ENCODE results near the gene TRIM33. TPM values are rescaled to one million over a fixed set of nuclear protein-coding genes. Genes with fewer than 3 reads are reported as not detected.

TRIM33 gene
- total and polyA plus RNA-seq, 10 of the 15 experiments (the other 5 are each of a cell fraction or from before 2014, with no cell fraction given): 9.0 to 40.3 (median 22.0) TPM

DNA sequence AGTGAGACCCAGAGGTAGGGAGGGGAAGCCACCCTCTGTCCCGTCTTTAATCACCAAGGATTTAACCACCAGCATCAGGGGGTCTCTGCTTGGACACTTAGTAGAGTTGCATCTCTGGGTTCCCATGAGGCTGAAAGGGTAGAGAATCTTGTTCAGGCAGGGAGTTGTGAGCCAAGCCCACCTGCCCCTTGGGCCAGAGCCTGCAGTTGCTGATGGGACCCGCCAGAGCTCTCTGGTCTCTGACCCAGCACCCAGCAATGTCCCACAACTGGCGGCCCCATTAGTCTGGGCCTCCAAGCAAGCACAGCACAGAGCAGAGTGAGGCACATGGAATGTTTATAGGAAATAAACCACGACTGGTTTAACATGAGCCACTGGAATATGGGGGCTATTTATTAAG lies 166.3 kb downstream of the TRIM33 start (continued):
- TF ChIP-seq, protein P1, sequence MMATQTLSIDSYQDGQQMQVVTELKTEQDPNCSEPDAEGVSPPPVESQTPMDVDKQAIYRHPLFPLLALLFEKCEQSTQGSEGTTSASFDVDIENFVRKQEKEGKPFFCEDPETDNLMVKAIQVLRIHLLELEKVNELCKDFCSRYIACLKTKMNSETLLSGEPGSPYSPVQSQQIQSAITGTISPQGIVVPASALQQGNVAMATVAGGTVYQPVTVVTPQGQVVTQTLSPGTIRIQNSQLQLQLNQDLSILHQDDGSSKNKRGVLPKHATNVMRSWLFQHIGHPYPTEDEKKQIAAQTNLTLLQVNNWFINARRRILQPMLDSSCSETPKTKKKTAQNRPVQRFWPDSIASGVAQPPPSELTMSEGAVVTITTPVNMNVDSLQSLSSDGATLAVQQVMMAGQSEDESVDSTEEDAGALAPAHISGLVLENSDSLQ (IDR thresholded peaks at IDR 0.05): no peak
- TF ChIP-seq BCL11A (IDR thresholded peaks at IDR 0.05; ENCODE audit: low read depth, low read length): no peak
- TF ChIP-seq MEF2B (IDR thresholded peaks at IDR 0.05; ENCODE audit: partially characterized antibody, poor library complexity, severe bottlenecking): no peak
- TF ChIP-seq, protein P2, sequence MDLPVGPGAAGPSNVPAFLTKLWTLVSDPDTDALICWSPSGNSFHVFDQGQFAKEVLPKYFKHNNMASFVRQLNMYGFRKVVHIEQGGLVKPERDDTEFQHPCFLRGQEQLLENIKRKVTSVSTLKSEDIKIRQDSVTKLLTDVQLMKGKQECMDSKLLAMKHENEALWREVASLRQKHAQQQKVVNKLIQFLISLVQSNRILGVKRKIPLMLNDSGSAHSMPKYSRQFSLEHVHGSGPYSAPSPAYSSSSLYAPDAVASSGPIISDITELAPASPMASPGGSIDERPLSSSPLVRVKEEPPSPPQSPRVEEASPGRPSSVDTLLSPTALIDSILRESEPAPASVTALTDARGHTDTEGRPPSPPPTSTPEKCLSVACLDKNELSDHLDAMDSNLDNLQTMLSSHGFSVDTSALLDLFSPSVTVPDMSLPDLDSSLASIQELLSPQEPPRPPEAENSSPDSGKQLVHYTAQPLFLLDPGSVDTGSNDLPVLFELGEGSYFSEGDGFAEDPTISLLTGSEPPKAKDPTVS (IDR thresholded peaks at IDR 0.05; ENCODE audit: low read depth, low read length): no peak
- TF ChIP-seq, protein P3, sequence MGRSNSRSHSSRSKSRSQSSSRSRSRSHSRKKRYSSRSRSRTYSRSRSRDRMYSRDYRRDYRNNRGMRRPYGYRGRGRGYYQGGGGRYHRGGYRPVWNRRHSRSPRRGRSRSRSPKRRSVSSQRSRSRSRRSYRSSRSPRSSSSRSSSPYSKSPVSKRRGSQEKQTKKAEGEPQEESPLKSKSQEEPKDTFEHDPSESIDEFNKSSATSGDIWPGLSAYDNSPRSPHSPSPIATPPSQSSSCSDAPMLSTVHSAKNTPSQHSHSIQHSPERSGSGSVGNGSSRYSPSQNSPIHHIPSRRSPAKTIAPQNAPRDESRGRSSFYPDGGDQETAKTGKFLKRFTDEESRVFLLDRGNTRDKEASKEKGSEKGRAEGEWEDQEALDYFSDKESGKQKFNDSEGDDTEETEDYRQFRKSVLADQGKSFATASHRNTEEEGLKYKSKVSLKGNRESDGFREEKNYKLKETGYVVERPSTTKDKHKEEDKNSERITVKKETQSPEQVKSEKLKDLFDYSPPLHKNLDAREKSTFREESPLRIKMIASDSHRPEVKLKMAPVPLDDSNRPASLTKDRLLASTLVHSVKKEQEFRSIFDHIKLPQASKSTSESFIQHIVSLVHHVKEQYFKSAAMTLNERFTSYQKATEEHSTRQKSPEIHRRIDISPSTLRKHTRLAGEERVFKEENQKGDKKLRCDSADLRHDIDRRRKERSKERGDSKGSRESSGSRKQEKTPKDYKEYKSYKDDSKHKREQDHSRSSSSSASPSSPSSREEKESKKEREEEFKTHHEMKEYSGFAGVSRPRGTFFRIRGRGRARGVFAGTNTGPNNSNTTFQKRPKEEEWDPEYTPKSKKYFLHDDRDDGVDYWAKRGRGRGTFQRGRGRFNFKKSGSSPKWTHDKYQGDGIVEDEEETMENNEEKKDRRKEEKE (IDR thresholded peaks at IDR 0.05): no peak
- no peak for TF ChIP-seq ZBED1 (IDR thresholded peaks at IDR 0.05; ENCODE audit: borderline replicate concordance)
- TF ChIP-seq POU2F2 (IDR thresholded peaks at IDR 0.05; ENCODE audit: borderline replicate concordance, low read depth, low read length): no peak
- TF ChIP-seq ZSCAN29 (IDR thresholded peaks at IDR 0.05): no peak
- no peak for TF ChIP-seq PAX5 (IDR thresholded peaks at IDR 0.05; ENCODE audit: borderline replicate concordance, low read depth, low read length)

Small RNAs within 50 kb of the gene (small RNA-seq; reads per million reads assigned to genes)
- gene RF00019: not detected

Other genes starting within 250 kb of the TRIM33 start
- gene BCAS2, start 70.4 kb upstream of the TRIM33 start, total RNA-seq (2014; rRNA removed): 37.3 and 41.8 TPM in 2 replicates
- 58.3 and 60.2 TPM in 2 replicates for gene BCAS2, start 70.4 kb upstream of the TRIM33 start, total RNA-seq (2014; rRNA removed; fragmentation: Illumina TruSeq; extraction: Trizol)
- 35.5 and 38.7 TPM in 2 replicates for gene BCAS2, start 70.4 kb upstream of the TRIM33 start, total RNA-seq (2021)
- 49.1 and 88.5 TPM in 2 replicates for gene BCAS2, start 70.4 kb upstream of the TRIM33 start, polyA plus RNA-seq (2011; rRNA removed)
- 61.2 and 77.9 TPM in 2 replicates for gene BCAS2, start 70.4 kb upstream of the TRIM33 start, polyA plus RNA-seq (2014; fragmentation: Illumina TruSeq; extraction: Trizol)
- gene BCAS2, start 70.4 kb upstream of the TRIM33 start, polyA plus RNA-seq (2014; fragmentation: Nextera tagmentation; extraction: Ambion mirVana): 100 to 1,000 TPM; 121 to 129 TPM
- 39.6 and 45.1 TPM in 2 replicates for gene BCAS2, start 70.4 kb upstream of the TRIM33 start, polyA plus RNA-seq (2014; rRNA removed)
- gene BCAS2, start 70.4 kb upstream of the TRIM33 start, polyA plus RNA-seq (2016; fragmentation: Nextera tagmentation; extraction: Ambion mirVana): 100 to 1,000 TPM in 1 of 2 experiments, 10 to 100 TPM in 1; 99.6 to 105 TPM
- gene DENND2C, start 158.8 kb upstream of the TRIM33 start, total RNA-seq (2014; rRNA removed): 0.06 TPM in 1 of 2 replicates, not detected in the other
- gene DENND2C, start 158.8 kb upstream of the TRIM33 start, total RNA-seq (2014; rRNA removed; fragmentation: Illumina TruSeq; extraction: Trizol): 0.04 and 0.09 TPM in 2 replicates
- gene DENND2C, start 158.8 kb upstream of the TRIM33 start, total RNA-seq (2021): 0.08 TPM in 1 of 2 replicates, not detected in the other
- 0.01 and 0.09 TPM in 2 replicates for gene DENND2C, start 158.8 kb upstream of the TRIM33 start, polyA plus RNA-seq (2011; rRNA removed)
- gene DENND2C, start 158.8 kb upstream of the TRIM33 start, polyA plus RNA-seq (2014; fragmentation: Illumina TruSeq; extraction: Trizol): 0.08 and 0.10 TPM in 2 replicates
- not detected for gene DENND2C, start 158.8 kb upstream of the TRIM33 start, polyA plus RNA-seq (2014; fragmentation: Nextera tagmentation; extraction: Ambion mirVana)
- 0.03 and 0.06 TPM in 2 replicates for gene DENND2C, start 158.8 kb upstream of the TRIM33 start, polyA plus RNA-seq (2014; rRNA removed)
- under 1 TPM in 1 of 2 experiments, not detected in 1; 0.07 TPM for gene DENND2C, start 158.8 kb upstream of the TRIM33 start, polyA plus RNA-seq (2016; fragmentation: Nextera tagmentation; extraction: Ambion mirVana)
- not detected in 2 replicates for gene AMPD1, start 184.3 kb upstream of the TRIM33 start, total RNA-seq (2014; rRNA removed)
- gene AMPD1, start 184.3 kb upstream of the TRIM33 start, total RNA-seq (2014; rRNA removed; fragmentation: Illumina TruSeq; extraction: Trizol): not detected in 2 replicates
- not detected in 2 replicates for gene AMPD1, start 184.3 kb upstream of the TRIM33 start, total RNA-seq (2021)
- not detected in 2 replicates for gene AMPD1, start 184.3 kb upstream of the TRIM33 start, polyA plus RNA-seq (2011; rRNA removed)
- gene AMPD1, start 184.3 kb upstream of the TRIM33 start, polyA plus RNA-seq (2014; fragmentation: Illumina TruSeq; extraction: Trizol): 0.12 TPM in 1 of 2 replicates, not detected in the other
- not detected for gene AMPD1, start 184.3 kb upstream of the TRIM33 start, polyA plus RNA-seq (2014; fragmentation: Nextera tagmentation; extraction: Ambion mirVana)
- 0.14 TPM in 1 of 2 replicates, not detected in the other for gene AMPD1, start 184.3 kb upstream of the TRIM33 start, polyA plus RNA-seq (2014; rRNA removed)
- gene AMPD1, start 184.3 kb upstream of the TRIM33 start, polyA plus RNA-seq (2016; fragmentation: Nextera tagmentation; extraction: Ambion mirVana): under 1 TPM in 1 of 2 experiments, not detected in 1; 0.30 TPM
- 65.7 and 81.7 TPM in 2 replicates for gene NRAS, start 205.6 kb upstream of the TRIM33 start, total RNA-seq (2014; rRNA removed)
- 71.3 and 72.0 TPM in 2 replicates for gene NRAS, start 205.6 kb upstream of the TRIM33 start, total RNA-seq (2014; rRNA removed; fragmentation: Illumina TruSeq; extraction: Trizol)
- 48.6 and 49.9 TPM in 2 replicates for gene NRAS, start 205.6 kb upstream of the TRIM33 start, total RNA-seq (2021)
- gene NRAS, start 205.6 kb upstream of the TRIM33 start, polyA plus RNA-seq (2011; rRNA removed): 73.2 and 110 TPM in 2 replicates
- 67.0 and 91.3 TPM in 2 replicates for gene NRAS, start 205.6 kb upstream of the TRIM33 start, polyA plus RNA-seq (2014; fragmentation: Illumina TruSeq; extraction: Trizol)
- 10 to 100 TPM; 31.7 to 33.0 TPM for gene NRAS, start 205.6 kb upstream of the TRIM33 start, polyA plus RNA-seq (2014; fragmentation: Nextera tagmentation; extraction: Ambion mirVana)
- gene NRAS, start 205.6 kb upstream of the TRIM33 start, polyA plus RNA-seq (2014; rRNA removed): 31.6 and 36.7 TPM in 2 replicates
- 10 to 100 TPM; 66.7 to 68.1 TPM for gene NRAS, start 205.6 kb upstream of the TRIM33 start, polyA plus RNA-seq (2016; fragmentation: Nextera tagmentation; extraction: Ambion mirVana)
- gene CSDE1, start 246.8 kb upstream of the TRIM33 start, total RNA-seq (2014; rRNA removed): 263 and 310 TPM in 2 replicates
- 390 and 393 TPM in 2 replicates for gene CSDE1, start 246.8 kb upstream of the TRIM33 start, total RNA-seq (2014; rRNA removed; fragmentation: Illumina TruSeq; extraction: Trizol)
- 389 and 404 TPM in 2 replicates for gene CSDE1, start 246.8 kb upstream of the TRIM33 start, total RNA-seq (2021)
- 294 and 451 TPM in 2 replicates for gene CSDE1, start 246.8 kb upstream of the TRIM33 start, polyA plus RNA-seq (2011; rRNA removed)
- 321 and 392 TPM in 2 replicates for gene CSDE1, start 246.8 kb upstream of the TRIM33 start, polyA plus RNA-seq (2014; fragmentation: Illumina TruSeq; extraction: Trizol)
- 100 to 1,000 TPM; 130 to 143 TPM for gene CSDE1, start 246.8 kb upstream of the TRIM33 start, polyA plus RNA-seq (2014; fragmentation: Nextera tagmentation; extraction: Ambion mirVana)
- 160 and 185 TPM in 2 replicates for gene CSDE1, start 246.8 kb upstream of the TRIM33 start, polyA plus RNA-seq (2014; rRNA removed)
- gene CSDE1, start 246.8 kb upstream of the TRIM33 start, polyA plus RNA-seq (2016; fragmentation: Nextera tagmentation; extraction: Ambion mirVana): 100 to 1,000 TPM; 226 to 229 TPM